HG03064 (cell line): ENCODE data around the gene LBHD2.

Experiments used
- ATAC-seq: cut with Tn5 transposase; IDR thresholded peaks from one replicate; pipeline ENCODE4 v1.9.1; 2021; ENCODE audit warnings: low read depth; ENCODE audit not compliant: unreplicated experiment

LBHD2 gene

GRCh38 chr14:103129301-103130016 is 45.4 kb downstream of the LBHD2 start:
- ATAC-seq = no peak

- no peak for ATAC-seq
Measured at GRCh38 chr14:103130017-103130764, 46.2 kb downstream of the LBHD2 start.

- ATAC-seq = no peak
Measured at GRCh38 chr14:103130965-103131364, 47.0 kb downstream of the LBHD2 start.

GRCh38 chr14:103131580-103131979 is 47.6 kb downstream of the LBHD2 start:
- ATAC-seq = no peak

GRCh38 chr14:103132381-103133209 is 48.6 kb downstream of the LBHD2 start:
- no peak for ATAC-seq

- no peak for ATAC-seq
Measured at GRCh38 chr14:103133210-103134140, 49.5 kb downstream of the LBHD2 start.

GRCh38 chr14:103134405-103134804 is 50.4 kb downstream of the LBHD2 start:
- no peak for ATAC-seq

- ATAC-seq = no peak
Measured at GRCh38 chr14:103134919-103135318, 50.9 kb downstream of the LBHD2 start.

- no peak for ATAC-seq
Measured at GRCh38 chr14:103135333-103136260, 51.6 kb downstream of the LBHD2 start.

GRCh38 chr14:103136388-103137271 is 52.6 kb downstream of the LBHD2 start:
- no peak for ATAC-seq

- no peak for ATAC-seq
Measured at GRCh38 chr14:103137689-103138300, 53.8 kb downstream of the LBHD2 start.

GRCh38 chr14:103138301-103139131 is 54.5 kb downstream of the LBHD2 start:
- no peak for ATAC-seq

GRCh38 chr14:103139132-103140025 is 55.4 kb downstream of the LBHD2 start:
- no peak for ATAC-seq
